ENCODE results near the gene IFIT3.
"Not testable (repeated sequence)": the region's sequence is repeated elsewhere in the genome, so short reads cannot be mapped to it uniquely, and the experiment has no call there.

IFIT3 gene, protein sequence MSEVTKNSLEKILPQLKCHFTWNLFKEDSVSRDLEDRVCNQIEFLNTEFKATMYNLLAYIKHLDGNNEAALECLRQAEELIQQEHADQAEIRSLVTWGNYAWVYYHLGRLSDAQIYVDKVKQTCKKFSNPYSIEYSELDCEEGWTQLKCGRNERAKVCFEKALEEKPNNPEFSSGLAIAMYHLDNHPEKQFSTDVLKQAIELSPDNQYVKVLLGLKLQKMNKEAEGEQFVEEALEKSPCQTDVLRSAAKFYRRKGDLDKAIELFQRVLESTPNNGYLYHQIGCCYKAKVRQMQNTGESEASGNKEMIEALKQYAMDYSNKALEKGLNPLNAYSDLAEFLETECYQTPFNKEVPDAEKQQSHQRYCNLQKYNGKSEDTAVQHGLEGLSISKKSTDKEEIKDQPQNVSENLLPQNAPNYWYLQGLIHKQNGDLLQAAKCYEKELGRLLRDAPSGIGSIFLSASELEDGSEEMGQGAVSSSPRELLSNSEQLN

DNA sequence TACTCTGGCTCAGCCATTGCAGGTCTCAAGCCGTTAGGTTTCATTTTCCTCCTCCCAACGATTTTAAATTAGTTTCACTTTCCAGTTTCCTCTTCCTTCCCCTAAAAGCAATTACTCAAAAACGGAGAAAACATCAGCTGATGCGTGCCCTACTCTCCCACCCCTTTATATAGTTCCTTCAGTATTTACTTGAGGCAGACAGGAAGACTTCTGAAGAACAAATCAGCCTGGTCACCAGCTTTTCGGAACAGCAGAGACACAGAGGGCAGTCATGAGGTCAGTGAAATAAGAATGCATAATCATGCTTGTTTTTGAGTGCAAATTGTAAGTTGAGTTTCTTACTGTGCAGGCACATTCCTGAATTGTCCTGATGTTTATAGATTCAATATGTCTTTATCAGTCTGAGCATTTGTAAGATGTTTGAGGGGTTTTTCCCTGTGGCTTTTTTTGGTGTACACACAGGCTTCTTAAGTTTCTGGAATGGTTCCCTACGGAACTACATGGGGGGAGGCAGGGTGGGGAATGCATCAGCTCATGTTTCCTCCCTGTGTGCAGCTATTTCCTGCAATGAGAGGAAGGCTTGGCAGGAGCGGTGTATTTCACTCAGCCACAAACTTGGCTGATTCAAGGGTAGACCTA is at the start of gene IFIT3:
IFIT3 (plus strand) TSS at position 195 of the 639 bp plus-strand sequence; CDS start at position 272, 77 bp downstream.
- DNase-seq, result no peak

DNA sequence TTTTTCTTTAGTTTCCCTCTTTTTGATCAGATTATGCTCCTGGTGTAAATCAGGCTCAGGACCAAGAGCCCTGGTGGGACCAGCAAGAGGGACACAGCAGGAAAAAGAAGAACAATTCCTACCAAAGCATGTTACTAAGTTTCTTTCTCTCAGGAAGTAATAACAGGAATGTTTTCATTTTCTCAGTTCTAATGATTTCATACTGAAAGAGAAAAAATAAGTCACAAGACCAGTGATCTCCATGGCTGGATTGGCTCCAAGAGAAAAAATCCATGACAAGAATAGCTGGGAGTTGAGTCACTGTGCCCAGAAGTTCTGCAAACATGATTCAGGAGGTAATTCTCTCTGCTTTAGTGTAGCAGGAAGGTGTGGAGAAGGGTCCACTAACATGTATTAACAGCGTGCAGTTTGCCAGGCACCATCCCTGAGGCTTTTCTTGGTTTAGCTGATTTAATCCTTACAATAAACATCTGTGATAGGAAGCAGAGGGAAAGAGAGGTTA is 49.7 kb upstream of the IFIT3 start:
- DNase-seq, result no peak

DNA sequence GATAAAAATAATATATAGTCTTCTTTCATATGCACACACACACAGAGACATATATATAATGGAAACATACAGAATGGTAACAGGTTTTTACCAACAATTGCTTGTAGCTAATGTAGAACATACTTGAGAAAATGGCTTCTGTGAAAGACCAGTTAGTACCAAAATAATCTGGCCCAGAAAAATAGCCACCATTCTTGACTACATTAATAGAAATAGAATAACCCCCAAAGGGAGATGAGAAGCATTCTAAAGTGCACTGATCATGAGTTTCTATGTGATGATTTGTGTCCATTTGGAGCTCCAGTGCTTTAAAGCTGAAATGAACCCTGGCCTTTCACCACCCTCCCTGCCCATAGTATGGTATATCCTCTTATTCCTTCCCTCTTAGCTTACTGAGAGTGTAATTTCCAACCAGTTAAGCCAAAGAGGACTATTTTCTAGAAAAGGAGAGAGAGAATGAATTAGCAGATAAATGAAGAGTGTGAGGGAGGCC is 48.9 kb upstream of the IFIT3 start:
- DNase-seq, result no peak

DNA sequence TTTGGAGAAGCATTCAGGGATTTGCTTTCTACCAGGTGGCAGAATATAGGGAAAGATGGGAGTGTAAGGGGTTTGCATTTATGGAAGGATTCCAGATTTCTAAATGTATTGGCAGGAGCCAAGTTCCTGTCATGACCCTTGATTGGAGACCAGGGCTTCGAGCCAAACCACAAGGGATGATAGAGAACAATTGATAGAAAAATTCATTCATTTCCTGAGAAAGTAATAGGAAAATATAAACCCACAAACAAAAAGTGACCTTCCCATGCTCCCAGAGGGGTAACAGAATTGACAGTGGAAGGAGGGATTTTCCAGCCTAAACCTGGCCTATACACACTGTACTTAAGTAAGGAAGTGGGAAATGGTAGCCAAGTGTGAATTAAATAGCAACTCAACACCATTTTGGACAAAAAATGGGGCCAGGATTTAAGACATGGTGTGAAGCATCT is 48.4 kb upstream of the IFIT3 start:
- DNase-seq, result no peak

DNA sequence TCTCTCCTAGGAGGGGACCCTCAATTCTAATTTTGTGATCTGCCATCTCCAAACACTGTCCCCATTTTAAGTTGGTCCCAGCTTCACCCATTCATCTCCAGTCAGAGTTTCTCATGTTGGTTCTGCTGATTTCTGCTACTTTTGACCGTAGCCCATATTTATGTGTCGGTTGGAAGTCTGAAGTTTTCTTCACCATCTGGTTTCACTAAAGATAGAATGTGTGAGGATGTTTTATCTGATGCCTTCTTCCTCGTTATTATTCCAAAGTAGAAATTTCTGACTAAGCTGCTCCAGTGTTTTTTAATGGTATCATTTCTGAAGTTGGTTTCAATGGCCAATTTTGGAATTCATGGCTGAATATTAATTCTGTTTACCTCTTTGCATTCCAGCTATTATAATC is 47.3 kb upstream of the IFIT3 start:
- no peak for DNase-seq

DNA sequence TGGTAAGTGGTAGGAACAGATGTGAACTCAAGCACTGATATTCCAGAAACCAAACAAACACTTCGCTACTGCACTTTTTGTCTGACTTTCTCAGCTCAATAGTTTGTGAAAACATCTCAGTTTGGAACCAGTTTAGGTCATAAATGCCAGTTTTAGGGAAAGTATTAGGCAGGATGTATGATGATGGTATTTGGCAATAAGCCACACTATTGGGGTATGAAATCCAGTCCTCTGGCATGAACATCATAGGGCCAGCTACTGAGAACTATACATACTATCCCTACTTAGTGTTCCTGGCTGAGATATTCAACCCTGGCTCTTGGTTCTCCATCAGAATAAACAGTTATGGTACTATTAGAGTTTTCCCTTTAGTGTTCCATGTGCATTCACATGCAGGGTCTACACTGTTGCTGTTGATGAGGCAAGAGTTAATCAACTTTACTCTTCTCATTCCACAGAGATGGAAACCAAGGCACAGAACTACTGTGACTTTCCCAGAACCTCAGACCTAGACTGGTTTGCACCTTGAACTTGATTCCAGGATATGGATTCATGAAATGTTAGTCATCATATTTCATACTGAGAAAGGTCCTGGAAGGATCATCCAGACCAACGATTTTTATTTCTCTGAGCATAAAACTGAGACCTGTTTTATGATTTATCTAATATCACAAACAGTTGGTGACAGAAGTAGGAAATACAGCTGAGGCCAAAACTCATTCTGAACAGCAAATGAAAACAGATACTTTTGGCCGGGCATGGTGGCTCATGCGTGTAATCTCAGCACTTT is 46.0 kb upstream of the IFIT3 start:
- no peak for DNase-seq

DNA sequence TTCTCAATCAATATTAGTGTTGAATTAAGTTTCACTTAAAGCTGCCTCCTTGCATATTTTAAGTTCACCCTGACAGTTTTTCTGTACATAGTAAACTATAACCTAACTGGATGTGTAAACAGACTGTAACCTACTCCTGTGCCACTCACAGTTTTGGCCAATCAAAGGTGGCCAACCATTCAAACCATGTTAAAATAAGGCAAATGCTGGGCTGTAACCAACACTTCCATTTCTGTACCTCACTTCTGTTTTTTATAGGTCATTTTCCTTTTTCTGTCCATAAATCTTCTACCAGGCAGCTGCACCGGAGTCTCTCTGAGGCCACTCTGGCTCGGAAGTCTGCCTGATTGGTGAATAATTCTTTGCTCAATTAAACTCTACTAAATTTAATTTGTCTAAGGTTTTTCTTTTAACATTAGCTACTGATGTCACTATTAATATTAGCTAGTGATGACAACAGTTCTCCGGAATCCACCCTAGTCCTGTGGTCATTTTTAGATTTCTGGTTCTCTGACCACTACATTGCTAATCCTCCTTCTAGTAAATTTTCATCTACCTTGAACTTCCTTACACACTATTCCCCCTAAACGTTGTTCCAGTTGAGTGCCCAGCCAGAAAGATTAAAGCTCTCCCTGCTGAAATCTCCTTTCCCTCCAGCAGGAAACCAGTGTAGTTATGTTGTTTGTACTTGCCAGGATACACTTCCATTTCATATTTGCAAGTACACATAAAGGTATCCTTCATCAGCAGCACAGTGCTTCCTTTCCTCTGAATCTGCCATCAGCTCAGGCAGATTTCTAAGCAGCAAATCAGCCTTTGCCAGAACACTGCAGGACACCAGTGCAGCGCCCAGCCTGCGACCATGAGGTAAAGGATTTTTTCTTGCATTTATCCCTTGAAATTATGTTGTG is 44.5 kb upstream of the IFIT3 start:
- no peak for DNase-seq

DNA sequence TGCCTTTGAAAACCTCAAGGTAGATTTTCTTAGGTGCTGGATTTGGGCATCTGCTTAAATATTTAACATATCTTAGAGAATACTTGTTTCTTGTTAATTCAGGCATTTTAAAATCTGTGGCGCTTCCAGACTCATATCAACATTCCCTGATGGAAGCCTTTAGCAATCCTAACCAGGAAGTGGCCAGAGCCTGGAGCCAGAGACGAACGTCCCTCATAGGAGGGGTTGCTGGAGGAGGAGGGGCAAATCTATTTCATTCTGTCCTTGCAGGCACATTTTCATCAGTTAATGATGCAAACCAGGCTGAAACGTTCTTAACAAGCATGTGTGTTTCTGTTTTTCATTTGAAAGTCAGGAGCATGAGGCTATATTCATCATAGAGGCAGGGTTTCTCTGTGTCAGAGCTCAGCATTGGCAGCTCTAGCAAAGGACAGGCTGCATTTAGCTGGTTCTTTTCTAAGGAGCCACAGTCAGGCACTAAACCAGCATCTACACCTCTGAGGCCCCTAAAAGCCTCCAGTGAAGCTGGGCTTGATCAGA is 43.8 kb upstream of the IFIT3 start:
- DNase-seq, result no peak

DNA sequence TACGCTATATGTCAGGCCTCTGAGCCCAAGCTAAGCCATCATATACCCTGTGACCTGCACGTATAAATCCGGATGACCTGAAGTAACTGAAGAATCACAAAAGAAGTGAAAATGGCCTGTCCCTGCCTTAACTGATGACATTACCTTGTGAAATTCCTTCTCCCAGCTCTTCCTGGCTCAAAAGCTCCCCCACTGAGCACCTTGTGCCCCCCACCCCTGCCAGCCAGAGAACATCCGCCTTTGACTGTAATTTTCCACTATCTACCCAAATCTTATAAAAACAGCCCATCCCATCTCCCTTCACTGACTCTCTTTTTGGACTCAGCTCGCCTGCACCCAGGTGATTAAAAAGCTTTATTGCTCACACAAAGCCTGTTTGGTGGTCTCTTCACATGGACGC is 43.1 kb upstream of the IFIT3 start:
- not testable (repeated sequence) for DNase-seq

DNA sequence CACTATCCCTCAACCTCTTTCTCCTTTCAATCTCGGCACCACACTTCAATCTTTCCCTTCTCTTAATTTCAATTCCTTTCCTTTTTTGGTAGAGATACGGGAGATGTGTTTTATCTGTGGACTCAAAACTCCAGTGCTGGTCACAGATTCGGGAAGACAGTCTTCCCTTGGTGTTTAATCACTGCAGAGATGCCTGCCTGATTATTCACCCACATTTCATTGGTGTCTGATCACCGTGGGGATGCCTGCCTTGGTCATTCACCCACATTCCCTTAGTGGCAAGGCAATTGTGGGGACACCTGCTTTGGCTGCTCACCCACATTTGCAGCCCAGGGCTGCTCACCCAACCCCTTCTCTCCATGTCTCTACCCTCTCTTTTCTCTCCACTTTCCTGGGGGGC is 42.5 kb upstream of the IFIT3 start:
- DNase-seq, result not testable (repeated sequence)

DNA sequence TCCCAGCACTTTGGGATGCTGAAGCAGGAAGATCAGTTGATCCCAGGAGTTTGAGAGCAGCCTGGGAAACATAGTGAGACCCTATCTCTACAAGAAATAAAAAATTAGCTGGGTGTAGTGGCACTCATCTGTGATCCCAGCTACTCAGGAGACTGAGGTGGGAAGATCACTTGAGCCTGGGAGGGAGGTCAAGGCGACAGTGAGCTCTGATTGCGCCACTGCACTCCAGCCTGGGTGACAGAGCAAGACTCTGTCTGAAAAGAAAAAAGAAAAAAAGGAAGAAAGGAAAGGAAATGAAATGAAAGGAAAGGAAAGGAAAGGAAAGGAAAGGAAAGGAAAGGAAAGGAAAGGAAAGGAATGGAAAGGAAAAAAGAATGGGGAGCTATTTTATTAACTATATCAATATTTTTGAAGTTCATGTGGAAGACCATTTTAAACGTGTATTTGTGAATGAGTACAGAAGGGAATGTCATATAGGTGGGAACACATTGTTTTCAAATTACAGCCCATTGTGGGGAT is 33.0 kb upstream of the IFIT3 start:
- no peak for DNase-seq

DNA sequence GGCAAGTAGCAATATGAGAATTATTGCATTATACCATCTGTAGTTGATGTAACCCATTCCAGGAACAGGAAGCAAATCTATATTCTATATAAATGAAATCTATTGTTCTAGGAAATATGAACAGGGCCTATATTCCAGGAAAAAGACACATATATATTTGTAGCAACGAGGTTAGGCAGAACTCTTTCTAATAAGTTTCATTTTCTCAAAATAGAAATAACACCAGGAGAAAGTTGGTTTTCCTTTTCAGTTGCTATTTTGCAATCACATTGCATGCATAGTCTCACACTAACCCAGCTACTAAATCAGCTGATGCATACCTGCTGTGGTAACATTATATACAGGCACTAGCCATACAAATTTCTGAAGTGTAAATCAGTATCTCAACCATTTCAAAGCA is 32.2 kb upstream of the IFIT3 start:
- DNase-seq, result no peak

DNA sequence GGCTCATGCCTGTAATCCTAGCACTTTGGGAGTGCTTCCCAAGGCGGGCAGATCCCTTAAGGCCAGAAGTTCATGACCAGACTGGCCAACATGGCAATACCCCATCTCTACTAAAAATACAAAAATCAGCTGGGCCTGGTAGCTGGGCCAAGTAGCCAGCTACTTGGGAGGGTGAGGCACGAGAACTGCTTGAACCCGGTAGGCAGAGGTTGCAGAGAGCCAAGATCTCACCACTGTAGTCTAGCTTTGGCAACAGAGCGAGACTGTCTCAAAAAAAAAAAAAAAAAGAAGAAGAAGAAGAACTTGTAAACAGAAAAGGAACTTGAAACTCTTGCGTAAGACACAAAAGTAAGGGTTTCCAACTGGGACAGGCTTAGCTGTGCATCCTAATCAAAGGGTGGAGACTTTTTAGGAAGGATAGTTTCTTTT is 31.6 kb upstream of the IFIT3 start:
- no peak for DNase-seq

DNA sequence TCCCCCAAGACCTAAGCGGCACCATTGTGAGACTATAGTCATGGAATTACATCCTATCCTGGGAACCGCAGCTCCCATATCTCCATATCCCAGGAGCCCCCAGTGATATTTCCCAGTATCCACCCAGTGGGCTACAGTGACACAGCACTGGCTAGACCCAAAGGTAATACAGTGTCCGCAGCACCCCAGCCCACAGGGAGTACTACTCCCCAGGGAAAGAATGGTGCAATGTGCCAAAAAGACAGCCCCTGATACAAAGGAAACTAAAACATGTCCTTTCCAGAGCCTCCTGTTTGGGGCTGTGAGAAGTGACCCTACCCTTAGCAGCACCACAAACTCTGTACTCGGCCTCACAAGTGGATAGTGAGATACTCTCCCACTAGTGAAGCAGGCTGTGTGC is 30.4 kb upstream of the IFIT3 start:
- DNase-seq, result no peak

DNA sequence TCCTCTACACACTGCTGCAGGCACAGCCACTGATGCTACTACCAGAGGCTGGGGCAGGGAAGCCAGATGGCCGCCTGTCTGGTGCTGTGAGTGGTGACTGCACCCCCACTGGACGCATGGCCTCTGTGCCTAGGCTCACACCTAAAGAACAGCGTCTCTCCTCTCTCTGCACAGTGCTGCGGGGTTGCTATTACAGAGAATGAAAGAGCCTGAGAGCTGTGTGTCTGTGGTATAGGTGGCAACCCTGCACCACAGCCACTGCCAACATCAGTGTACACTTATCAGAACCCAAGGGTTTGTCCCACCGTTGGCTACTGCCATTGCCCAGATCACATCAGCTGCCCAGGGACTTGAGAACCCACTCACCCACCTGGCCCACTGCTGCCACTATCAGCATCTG is 30.0 kb upstream of the IFIT3 start:
- no peak for DNase-seq

DNA sequence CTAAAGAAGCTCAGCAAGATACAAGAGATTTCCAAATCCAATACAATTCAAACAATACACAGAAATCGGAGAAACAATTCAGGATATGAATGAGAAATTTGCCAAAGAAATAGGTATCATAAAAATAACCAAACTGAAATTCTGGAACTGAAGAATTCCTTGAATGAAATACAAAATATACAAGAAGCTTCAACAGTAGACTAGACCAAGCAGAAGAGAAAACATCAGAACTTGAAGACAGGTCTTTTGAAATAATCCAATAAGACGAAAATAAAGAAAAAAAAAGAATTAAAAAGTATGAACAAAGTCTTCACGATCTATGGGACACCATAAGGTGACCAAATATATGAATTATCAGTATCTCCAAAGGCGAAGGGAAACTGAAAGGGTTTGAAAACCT is 28.8 kb upstream of the IFIT3 start:
- DNase-seq, result no peak

DNA sequence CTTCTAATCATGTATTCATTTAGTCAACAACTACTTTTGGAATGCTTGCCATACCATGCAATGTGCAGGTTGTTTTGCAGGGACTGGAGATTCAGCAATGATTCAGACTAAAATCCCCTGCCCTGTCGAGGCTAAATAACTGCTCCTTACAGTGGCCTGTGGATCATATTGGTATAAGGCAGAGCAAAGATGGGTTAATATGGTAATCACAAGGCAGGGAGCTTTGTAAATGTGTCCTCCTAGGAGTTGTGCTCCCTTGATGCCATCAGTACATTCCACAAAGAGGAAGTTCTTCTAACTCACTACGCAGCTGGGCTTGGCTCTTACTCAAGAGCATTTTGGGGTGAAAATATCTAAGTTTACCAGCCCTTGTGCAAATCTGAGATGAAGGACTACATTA is 26.6 kb upstream of the IFIT3 start:
- no peak for DNase-seq

DNA sequence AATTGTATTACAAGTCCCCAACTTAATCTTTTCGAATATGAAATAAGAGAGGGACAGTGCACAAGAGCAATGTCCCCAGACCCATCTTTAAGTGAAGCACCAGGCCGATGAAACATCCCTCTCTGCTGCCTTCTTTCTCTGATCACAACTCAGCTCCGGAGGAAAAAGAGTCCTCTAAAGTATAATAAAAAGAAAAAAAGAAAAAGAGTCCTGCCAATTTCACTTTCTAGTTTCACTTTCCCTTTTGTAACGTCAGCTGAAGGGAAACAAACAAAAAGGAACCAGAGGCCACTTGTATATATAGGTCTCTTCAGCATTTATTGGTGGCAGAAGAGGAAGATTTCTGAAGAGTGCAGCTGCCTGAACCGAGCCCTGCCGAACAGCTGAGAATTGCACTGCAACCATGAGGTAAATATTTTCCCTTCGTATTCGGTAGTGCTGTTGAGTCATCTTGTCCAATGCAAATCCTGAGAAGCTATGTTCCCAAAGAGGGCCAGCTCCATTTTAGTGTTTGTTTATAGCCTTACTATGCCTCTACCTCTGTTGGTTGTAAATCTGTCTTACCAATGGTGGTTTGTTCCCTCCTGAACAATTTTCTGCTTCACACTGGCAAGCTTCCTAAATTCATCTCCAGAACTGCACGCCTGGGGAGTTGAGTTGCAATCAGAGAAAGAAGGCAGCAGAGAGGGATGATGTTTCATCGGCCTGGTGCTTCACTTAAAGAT is 25.9 kb upstream of the IFIT3 start, which contains the start of gene IFIT2:
IFIT2 (plus strand) TSS at position 326 of the 725 bp plus-strand sequence; CDS start at position 404, 78 bp downstream.
- peak; percentile 13 for DNase-seq

DNA sequence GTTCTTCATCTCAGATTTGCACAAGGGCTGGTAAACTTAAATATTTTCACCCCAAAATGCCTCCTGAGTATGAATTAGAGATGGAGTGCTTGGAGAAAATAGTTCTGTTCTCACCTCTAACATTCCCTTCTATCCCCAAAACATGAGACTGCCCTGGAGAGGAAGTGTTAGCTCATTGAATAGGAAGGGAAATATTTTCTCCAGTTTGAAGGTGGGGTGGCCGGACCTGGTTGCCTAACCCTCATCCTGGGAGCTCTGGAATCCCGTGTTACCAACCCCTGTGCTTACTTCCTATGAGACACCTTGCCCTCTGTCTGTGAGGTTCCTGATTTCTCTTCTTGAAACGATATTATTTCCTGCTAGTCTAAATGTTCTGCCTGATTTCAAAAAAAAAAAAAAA is 25.2 kb upstream of the IFIT3 start:
- DNase-seq, result no peak

DNA sequence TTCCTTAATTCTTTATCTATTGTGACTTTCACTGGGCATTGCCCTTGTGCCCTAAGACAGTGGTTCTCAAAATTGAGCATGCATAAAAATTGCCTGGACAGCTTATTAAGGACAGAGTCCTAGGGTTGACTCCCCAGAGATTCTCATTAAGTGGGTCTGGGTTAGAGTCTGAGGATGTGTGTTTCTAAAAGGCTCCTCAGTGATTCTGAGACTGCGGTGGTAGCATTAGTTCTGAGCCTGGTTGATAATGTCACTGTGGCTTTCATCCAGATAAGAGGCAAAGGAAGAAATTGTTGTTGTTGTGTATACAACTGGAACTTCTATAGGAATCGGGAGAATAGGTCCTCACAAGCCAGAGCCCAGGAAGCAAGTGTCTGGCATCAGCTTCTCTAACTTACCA is 24.6 kb upstream of the IFIT3 start:
- no peak for DNase-seq

DNA sequence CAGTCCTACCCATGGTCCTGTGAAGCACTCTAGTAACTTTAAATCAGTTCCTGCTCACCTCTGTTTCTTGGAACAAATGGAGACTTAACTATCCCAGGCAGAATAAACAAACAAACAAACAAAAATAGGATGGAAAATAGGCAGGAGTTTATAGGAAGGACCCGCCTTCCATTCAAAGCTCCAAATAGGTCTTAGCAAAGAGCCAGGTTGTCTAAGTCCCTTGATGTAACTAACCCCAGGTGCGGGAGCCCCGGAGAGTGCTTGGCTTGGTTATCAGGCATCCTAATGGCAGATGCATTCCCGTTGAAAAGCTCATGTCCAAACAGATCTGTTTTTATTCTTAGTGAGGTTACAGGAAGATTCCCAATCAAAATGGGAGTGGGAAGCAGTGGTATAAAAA is 23.8 kb upstream of the IFIT3 start:
- DNase-seq, result no peak
